GM19455 (cell line): ENCODE measurements around the gene FRRS1.
"Not testable (repeated sequence)": the region's sequence is repeated elsewhere in the genome, so short reads cannot be mapped to it uniquely, and the experiment has no call there.

Experiments used
- ATAC-seq: cut with Tn5 transposase; IDR thresholded peaks from one replicate; pipeline ENCODE4 v1.9.1; 2021; ENCODE audit not compliant: unreplicated experiment

The FRRS1 gene

GRCh38 chr1:99766378-99766800 lies at the start of gene FRRS1:
Gene FRRS1, minus strand, starts transcription at chr1:99766635. Its CDS starts 17,867 bp downstream, at chr1:99748768.
- peak; percentile 98 for ATAC-seq

- no peak for ATAC-seq
Measured at GRCh38 chr1:99814373-99814900, 48.0 kb upstream of the FRRS1 start.

GRCh38 chr1:99811747-99812146 lies 45.3 kb upstream of the FRRS1 start:
- no peak for ATAC-seq

GRCh38 chr1:99811075-99811474 lies 44.6 kb upstream of the FRRS1 start:
- ATAC-seq: no peak

GRCh38 chr1:99808391-99809115 lies 42.1 kb upstream of the FRRS1 start:
- ATAC-seq: peak; percentile 90

- no peak for ATAC-seq
Measured at GRCh38 chr1:99806882-99807281, 40.4 kb upstream of the FRRS1 start.

GRCh38 chr1:99801584-99801983 lies 35.1 kb upstream of the FRRS1 start:
- no peak for ATAC-seq

GRCh38 chr1:99793861-99794260 lies 27.4 kb upstream of the FRRS1 start:
- not testable (repeated sequence) for ATAC-seq

- no peak for ATAC-seq
Measured at GRCh38 chr1:99789715-99790114, 23.3 kb upstream of the FRRS1 start.

- no peak for ATAC-seq
Measured at GRCh38 chr1:99788896-99789295, 22.5 kb upstream of the FRRS1 start.

GRCh38 chr1:99786751-99787501 lies 20.5 kb upstream of the FRRS1 start:
- ATAC-seq: peak; percentile 83

GRCh38 chr1:99784809-99785255 lies 18.4 kb upstream of the FRRS1 start:
- no peak for ATAC-seq

- ATAC-seq: no peak
Measured at GRCh38 chr1:99784143-99784542, 17.7 kb upstream of the FRRS1 start.

GRCh38 chr1:99782920-99783319 lies 16.5 kb upstream of the FRRS1 start:
- no peak for ATAC-seq

GRCh38 chr1:99782397-99782796 lies 16.0 kb upstream of the FRRS1 start:
- no peak for ATAC-seq

- no peak for ATAC-seq
Measured at GRCh38 chr1:99781798-99782197, 15.4 kb upstream of the FRRS1 start.

- ATAC-seq: no peak
Measured at GRCh38 chr1:99777752-99778151, 11.3 kb upstream of the FRRS1 start.

GRCh38 chr1:99776120-99776519 lies 9.7 kb upstream of the FRRS1 start:
- no peak for ATAC-seq

GRCh38 chr1:99772809-99773208 lies 6.4 kb upstream of the FRRS1 start:
- ATAC-seq: no peak

GRCh38 chr1:99771513-99771918 lies 5.1 kb upstream of the FRRS1 start:
- ATAC-seq: no peak

- ATAC-seq: no peak
Measured at GRCh38 chr1:99768524-99769245, 2.2 kb upstream of the FRRS1 start.
